C4-2B (cell line): ENCODE data around the gene TTLL6.

Experiments used
- CTCF ChIP-seq: fragments of 450-650 bp; conservative IDR thresholded peaks from 2 replicates; pipeline ENCODE4 v1.5.1; 2017; ENCODE audit warnings: mild to moderate bottlenecking
- ZFX ChIP-seq: fragments of 450-650 bp; IDR thresholded peaks from 2 replicates; pipeline ENCODE4 v1.6.1; 2017

- TF ChIP-seq CTCF (peak; percentile 91), ZFX (no peak)
Observed at GRCh38 chr17:48791128-48792032, 25.6 kb downstream of the TTLL6 start.
